AG04450 (cell line): ENCODE measurements around the gene RPTOR. TPM values are rescaled to one million over a fixed set of nuclear protein-coding genes. Genes with fewer than 3 reads are reported as not detected.

Experiments
- CTCF ChIA-PET: fragments of 300-600, 350-600 bp; formaldehyde crosslinking; extraction: SDS; loops from one replicate; lab custom pipeline; 2022; ENCODE audit warnings: antibody characterized with exemption, inconsistent platforms; lab: Charles Lee
- POLR2A ChIA-PET: fragments of 350-600 bp; formaldehyde crosslinking; extraction: SDS; loops from one replicate; lab custom pipeline; 2021; ENCODE audit warnings: antibody characterized with exemption, inconsistent platforms; lab: Yijun Ruan, JAX
- DNase-seq: peaks from one replicate; pipeline ENCODE4 v3.0.0-alpha.2; 2011; ENCODE audit warnings: low read depth, low spot score
- H3K27ac ChIP-seq: one replicate; pipeline ENCODE4 v1.5.1; 2012; ENCODE audit warnings: low read depth, low read length, control low read depth
- H3K27me3 ChIP-seq: one replicate; pipeline ENCODE4 v1.6.0; 2012; ENCODE audit warnings: low read length; ENCODE audit not compliant: control insufficient read depth, insufficient read depth
- H3K4me3 ChIP-seq: 2 replicates; pipeline ENCODE4 v1.5.1; 2011; ENCODE audit warnings: mild to moderate bottlenecking, low read depth, low read length, control low read depth
- H3K9me3 ChIP-seq: 2 replicates; pipeline ENCODE4 v1.5.1; 2012; ENCODE audit warnings: low read length; ENCODE audit not compliant: control insufficient read depth, insufficient read depth
- CTCF ChIP-seq: IDR thresholded peaks from 2 replicates; pipeline ENCODE4 v1.5.1; 2011; ENCODE audit warnings: low read depth, low read length, control low read depth, inconsistent platforms
- polyA plus RNA-seq: library from polyadenylated mRNA; depleted of rRNA; stranded (reverse); fragments of >200 nt; gene quantifications from 2 replicates; pipeline ENCODE4 v1.2.3, GENCODE V29; 2011

Gene RPTOR
- polyA plus RNA-seq, 1 experiment = 6.2 TPM

- peaks cover 4% of the 10 kb centered on the region; the same call in 1 of the 2 replicates for H3K9me3 ChIP-seq
- H3K27me3 ChIP-seq = no peaks in the 10 kb centered on the region
- ChIA-PET POLR2A (no interaction called here), CTCF (no interaction called here)
- TF ChIP-seq CTCF = no peak
- H3K4me3 ChIP-seq = no peak overlapping the region
- H3K27ac ChIP-seq = no peak overlapping the region
- DNase-seq = no peak
Measured at GRCh38 chr17:80886641-80887573, 342.3 kb downstream of the RPTOR start.

GRCh38 chr17:80887639-80888175, 343.1 kb downstream of the RPTOR start:
- H3K4me3 ChIP-seq = no peak overlapping the region
- no peak for DNase-seq
- H3K9me3 ChIP-seq = peaks cover 4% of the 10 kb centered on the region; the same call in 1 of the 2 replicates
- ChIA-PET POLR2A (no interaction called here), CTCF (no interaction called here)
- H3K27me3 ChIP-seq = no peaks in the 10 kb centered on the region
- H3K27ac ChIP-seq = no peak overlapping the region
- TF ChIP-seq CTCF = no peak

GRCh38 chr17:80888276-80889160, 343.9 kb downstream of the RPTOR start:
- Histone ChIP-seq H3K9me3 (peaks cover 4% of the 10 kb centered on the region; the same call in 1 of the 2 replicates), H3K4me3 (no peak overlapping the region), H3K27me3 (no peaks in the 10 kb centered on the region), H3K27ac (no peak overlapping the region)
- DNase-seq = no peak
- ChIA-PET POLR2A (no interaction called here), CTCF (interaction anchor here (1.1 kb wide), 1 partner anchor 22 kb away, joined by 3 read pairs; no protein-coding TSS in a partner anchor)
- TF ChIP-seq CTCF = no peak

GRCh38 chr17:80889231-80890195, 344.9 kb downstream of the RPTOR start:
- ChIA-PET POLR2A (interaction anchor here (0.8 kb wide), 1 partner anchor 56 kb away, joined by 4 read pairs; no protein-coding TSS in a partner anchor), CTCF (interaction anchor here (1.1 kb wide), 1 partner anchor 23 kb away, joined by 3 read pairs; no protein-coding TSS in a partner anchor)
- TF ChIP-seq CTCF = no peak
- Histone ChIP-seq H3K27me3 (no peaks in the 10 kb centered on the region), H3K27ac (no peak overlapping the region), H3K9me3 (peaks cover 4% of the 10 kb centered on the region; the same call in 1 of the 2 replicates), H3K4me3 (no peak overlapping the region)
- no peak for DNase-seq
